Lower lobe of right lung (tissue), 2 donors: ENCODE data around the gene TBXAS1. TPM values are rescaled to one million over a fixed set of nuclear protein-coding genes. Genes with fewer than 3 reads are reported as not detected.
A peak's percentile ranks its signal among the peaks of the same experiment; 100 is the strongest.

Experiments
- ATAC-seq, 2 donors: fragments of 200-7000 bp; cut with Tn5 transposase; one replicate each; pipeline ENCODE4 v1.9.1; 2020 to 2022; ENCODE audit warnings: mild to moderate bottlenecking in 2 of 2, moderate library complexity in 2 of 2
- DNase-seq: peaks from one replicate; pipeline ENCODE4 v3.0.0-alpha.2; 2020
- H3K27ac ChIP-seq: fragments of 200-600 bp; one replicate; pipeline ENCODE4 v1.8.0; 2022
- H3K27me3 ChIP-seq: fragments of 200-600 bp; one replicate; pipeline ENCODE4 v1.8.0; 2022; ENCODE audit warnings: low read depth
- H3K36me3 ChIP-seq: fragments of 200-600 bp; one replicate; pipeline ENCODE4 v1.8.0; 2022; ENCODE audit warnings: mild to moderate bottlenecking
- H3K4me1 ChIP-seq: fragments of 200-600 bp; one replicate; pipeline ENCODE4 v1.8.0; 2022
- H3K4me3 ChIP-seq: fragments of 200-600 bp; one replicate; pipeline ENCODE4 v1.8.0; 2022; ENCODE audit warnings: mild to moderate bottlenecking
- H3K9me3 ChIP-seq: fragments of 200-600 bp; one replicate; pipeline ENCODE4 v1.8.0; 2022
- intact Hi-C: fragments of 100-400 bp; cut with DNase I; formaldehyde crosslinking; loops from one replicate; pipeline ENCODE4 v1.11.0; 2022
- total RNA-seq: library from RNA; stranded (reverse); fragmentation: NEBNext Ultra II Directional; extraction: Animal tissue kit (Norgen Biotek cat#: 25700); gene quantifications from one replicate; pipeline ENCODE4 v1.2.1, GENCODE V29; 2021
- TF ChIP-seq, protein P1 (sequence below): fragments of 200-600 bp; IDR thresholded peaks from one replicate; pipeline ENCODE4 v1.8.0; 2022; ENCODE audit warnings: antibody characterized with exemption, mild to moderate bottlenecking
- donor health status: DM: no; HTN: yes; CAD: no; lungs with severe emphysema.

Gene TBXAS1
- total RNA-seq, 1 donor from 2014 or later = 92.6 TPM

DNA sequence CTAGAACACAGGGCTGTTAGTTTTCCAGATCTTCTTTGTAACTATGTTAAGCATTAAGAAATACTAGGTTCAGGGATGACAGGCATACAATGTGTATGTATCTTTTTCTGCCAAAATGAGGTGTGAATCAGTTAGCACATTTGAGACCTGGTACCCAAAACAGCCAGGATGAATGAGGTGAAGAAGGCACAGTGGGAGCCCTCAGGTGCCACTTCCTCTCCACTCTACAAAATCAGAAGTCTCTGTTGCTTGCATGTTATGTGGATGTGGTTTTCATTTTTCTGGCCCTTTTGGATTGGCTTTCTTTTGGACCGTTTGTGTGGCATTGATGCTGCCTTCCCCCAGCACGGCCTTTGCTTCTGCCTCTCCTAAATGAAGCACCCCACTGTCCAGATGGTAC lies 15.4 kb upstream of the TBXAS1 start:
- DNase-seq (no peak), ATAC-seq (no peak)
- intact Hi-C loops = no loop called here
- Histone ChIP-seq H3K4me1 (no peaks in the 10 kb centered on the region), H3K4me3 (no peak overlapping the region), H3K9me3 (no peaks in the 10 kb centered on the region), H3K36me3 (no peaks in the 10 kb centered on the region), H3K27ac (no peak overlapping the region), H3K27me3 (no peaks in the 10 kb centered on the region)
- TF ChIP-seq, protein P1, sequence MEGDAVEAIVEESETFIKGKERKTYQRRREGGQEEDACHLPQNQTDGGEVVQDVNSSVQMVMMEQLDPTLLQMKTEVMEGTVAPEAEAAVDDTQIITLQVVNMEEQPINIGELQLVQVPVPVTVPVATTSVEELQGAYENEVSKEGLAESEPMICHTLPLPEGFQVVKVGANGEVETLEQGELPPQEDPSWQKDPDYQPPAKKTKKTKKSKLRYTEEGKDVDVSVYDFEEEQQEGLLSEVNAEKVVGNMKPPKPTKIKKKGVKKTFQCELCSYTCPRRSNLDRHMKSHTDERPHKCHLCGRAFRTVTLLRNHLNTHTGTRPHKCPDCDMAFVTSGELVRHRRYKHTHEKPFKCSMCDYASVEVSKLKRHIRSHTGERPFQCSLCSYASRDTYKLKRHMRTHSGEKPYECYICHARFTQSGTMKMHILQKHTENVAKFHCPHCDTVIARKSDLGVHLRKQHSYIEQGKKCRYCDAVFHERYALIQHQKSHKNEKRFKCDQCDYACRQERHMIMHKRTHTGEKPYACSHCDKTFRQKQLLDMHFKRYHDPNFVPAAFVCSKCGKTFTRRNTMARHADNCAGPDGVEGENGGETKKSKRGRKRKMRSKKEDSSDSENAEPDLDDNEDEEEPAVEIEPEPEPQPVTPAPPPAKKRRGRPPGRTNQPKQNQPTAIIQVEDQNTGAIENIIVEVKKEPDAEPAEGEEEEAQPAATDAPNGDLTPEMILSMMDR = no peak

DNA sequence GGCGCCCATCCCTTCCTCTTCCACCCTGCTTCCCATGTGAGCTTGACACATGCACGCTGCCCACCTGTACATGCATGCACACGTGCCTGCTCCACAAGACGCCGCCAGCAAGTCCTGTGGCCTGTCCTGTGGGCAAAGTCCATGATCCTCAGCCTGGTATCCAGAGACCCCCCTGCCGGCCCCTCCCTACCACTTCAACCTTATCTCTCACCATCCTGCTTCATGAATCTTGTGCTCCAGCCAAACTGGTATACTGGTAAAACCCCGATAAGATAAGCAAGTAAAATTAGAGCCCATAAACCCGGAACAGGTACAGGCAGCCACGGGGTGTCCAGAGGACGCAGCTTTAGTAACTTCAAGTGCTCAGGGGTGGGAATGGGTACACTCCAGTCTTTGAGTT lies 11.8 kb upstream of the TBXAS1 start:
- H3K4me3 ChIP-seq = no peak overlapping the region
- no peaks in the 10 kb centered on the region for H3K4me1 ChIP-seq
- H3K9me3 ChIP-seq = no peaks in the 10 kb centered on the region
- intact Hi-C loops = no loop called here
- no peak overlapping the region for H3K27ac ChIP-seq
- DNase-seq = no peak
- no peak for ATAC-seq
- TF ChIP-seq, protein P1 = no peak
- H3K27me3 ChIP-seq = no peaks in the 10 kb centered on the region
- no peaks in the 10 kb centered on the region for H3K36me3 ChIP-seq

DNA sequence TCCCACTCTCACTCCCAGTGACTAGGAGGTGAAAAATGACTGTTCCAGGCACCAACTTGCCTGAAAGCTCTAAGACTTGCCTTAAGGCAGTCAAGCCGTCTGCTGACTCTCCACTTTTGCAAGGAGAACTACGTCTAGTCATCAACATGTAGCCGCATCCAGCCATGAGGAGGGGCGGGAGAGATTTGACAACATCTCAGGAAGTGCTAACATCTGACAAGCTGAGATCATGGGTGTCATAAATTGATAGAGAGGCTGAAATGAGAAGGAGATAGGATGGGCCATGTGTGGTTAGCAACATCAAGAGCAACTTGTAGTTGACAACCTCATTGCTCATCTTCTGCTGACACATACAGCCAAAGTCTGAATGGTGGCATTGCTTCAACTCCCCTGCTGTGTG lies 9.0 kb upstream of the TBXAS1 start:
- H3K36me3 ChIP-seq = no peaks in the 10 kb centered on the region
- no peaks in the 10 kb centered on the region for H3K4me1 ChIP-seq
- no peaks in the 10 kb centered on the region for H3K9me3 ChIP-seq
- H3K27ac ChIP-seq = no peak overlapping the region
- TF ChIP-seq, protein P1 = no peak
- no peak for DNase-seq
- H3K27me3 ChIP-seq = no peaks in the 10 kb centered on the region
- peak; percentile 24 to 28 for ATAC-seq
- intact Hi-C loops = no loop called here
- H3K4me3 ChIP-seq = no peak overlapping the region

DNA sequence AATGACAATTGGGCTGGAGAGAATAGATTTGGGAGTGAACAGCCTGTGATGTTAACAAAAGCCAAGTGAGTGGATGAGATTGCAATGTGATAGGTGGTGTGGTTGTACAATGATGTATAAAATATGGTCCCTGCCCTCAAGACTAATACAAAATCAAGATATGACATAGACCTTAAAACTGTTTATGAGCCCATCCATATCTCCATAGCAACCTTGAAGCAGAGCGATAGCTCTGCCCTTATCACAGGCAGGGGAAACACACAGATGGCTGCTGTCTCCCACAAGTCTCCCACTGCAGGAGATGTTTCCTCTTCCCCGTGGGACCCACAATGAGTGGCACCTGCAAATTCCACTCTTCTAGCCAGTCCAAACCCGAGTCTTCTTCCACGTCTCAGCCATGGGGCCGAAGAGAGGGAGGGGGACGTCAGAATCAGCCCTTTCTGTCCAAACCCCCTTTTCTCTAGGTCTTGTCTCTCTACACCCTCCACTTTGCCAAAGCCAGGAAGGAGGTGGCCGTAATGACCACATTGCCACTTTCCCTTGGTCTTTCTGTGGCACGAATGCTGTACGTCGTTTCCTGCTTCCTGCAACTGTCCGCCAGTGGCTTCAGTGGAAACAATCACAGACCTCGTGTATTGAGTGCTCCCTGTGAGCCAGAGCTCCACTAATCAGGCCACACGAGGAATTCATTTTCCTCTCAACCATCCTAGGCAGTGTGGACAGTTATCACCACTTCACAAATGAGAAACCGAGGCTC lies 7.5 kb upstream of the TBXAS1 start:
- intact Hi-C loops = no loop called here
- no peak overlapping the region for H3K27ac ChIP-seq

GRCh38 chr7:139822855-139823254 lies 6.2 kb upstream of the TBXAS1 start:
- no peak overlapping the region for H3K4me3 ChIP-seq
- intact Hi-C loops = no loop called here
- no peaks in the 10 kb centered on the region for H3K27me3 ChIP-seq
- no peaks in the 10 kb centered on the region for H3K4me1 ChIP-seq
- no peaks in the 10 kb centered on the region for H3K9me3 ChIP-seq
- ATAC-seq = no peak
- no peaks in the 10 kb centered on the region for H3K36me3 ChIP-seq
- TF ChIP-seq, protein P1 = no peak
- no peak for DNase-seq
- H3K27ac ChIP-seq = no peak overlapping the region

More for the DNA sequence above, 7.5 kb upstream of the TBXAS1 start:
- Histone ChIP-seq H3K4me3 (no peak overlapping the region), H3K9me3 (no peaks in the 10 kb centered on the region), H3K4me1 (no peaks in the 10 kb centered on the region), H3K27me3 (no peaks in the 10 kb centered on the region), H3K36me3 (no peaks in the 10 kb centered on the region)
- TF ChIP-seq, protein P1 = no peak
- DNase-seq (no peak), ATAC-seq (no peak)
